ENCODE results near the gene LCN6. TPM values are rescaled to one million over a fixed set of nuclear protein-coding genes. Genes with fewer than 3 reads are reported as not detected.

Gene LCN6
- total and polyA plus RNA-seq, 2 of the 13 experiments (the other 11 are each of a cell fraction or from before 2014, with no cell fraction given) = not detected

DNA sequence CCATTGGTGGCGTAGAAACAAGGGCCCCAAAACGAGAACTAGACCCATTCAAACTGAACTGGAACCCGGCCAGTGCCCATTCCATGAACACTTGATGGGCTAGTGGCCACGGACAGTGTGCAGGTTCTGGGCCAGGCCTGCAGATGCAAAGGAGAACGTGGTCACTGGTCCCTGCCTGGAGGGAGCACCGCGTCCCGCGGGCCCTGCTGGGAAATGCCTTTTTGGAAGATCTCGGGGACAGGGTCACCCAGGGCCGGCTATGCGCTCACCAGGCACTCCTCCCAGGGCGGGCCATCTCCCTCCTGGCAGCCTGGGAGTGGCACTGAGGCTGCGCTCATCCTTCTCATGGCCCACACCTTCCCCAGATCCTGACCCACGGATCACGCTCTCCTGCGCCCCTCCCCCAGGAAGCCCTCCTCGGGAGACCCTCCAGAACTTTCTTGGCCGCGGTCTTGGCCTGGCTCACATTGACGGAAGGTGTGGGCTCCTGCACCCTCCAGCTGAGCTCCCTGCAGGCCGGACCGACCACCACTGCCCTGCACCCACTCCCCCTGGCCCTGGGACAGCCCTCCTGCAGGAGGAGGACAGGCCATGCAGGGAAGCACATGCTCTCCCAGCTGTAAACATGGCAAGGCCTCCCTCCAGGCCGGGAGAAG is 38.7 kb downstream of the LCN6 start (continued):
- TF ChIP-seq, protein P1, sequence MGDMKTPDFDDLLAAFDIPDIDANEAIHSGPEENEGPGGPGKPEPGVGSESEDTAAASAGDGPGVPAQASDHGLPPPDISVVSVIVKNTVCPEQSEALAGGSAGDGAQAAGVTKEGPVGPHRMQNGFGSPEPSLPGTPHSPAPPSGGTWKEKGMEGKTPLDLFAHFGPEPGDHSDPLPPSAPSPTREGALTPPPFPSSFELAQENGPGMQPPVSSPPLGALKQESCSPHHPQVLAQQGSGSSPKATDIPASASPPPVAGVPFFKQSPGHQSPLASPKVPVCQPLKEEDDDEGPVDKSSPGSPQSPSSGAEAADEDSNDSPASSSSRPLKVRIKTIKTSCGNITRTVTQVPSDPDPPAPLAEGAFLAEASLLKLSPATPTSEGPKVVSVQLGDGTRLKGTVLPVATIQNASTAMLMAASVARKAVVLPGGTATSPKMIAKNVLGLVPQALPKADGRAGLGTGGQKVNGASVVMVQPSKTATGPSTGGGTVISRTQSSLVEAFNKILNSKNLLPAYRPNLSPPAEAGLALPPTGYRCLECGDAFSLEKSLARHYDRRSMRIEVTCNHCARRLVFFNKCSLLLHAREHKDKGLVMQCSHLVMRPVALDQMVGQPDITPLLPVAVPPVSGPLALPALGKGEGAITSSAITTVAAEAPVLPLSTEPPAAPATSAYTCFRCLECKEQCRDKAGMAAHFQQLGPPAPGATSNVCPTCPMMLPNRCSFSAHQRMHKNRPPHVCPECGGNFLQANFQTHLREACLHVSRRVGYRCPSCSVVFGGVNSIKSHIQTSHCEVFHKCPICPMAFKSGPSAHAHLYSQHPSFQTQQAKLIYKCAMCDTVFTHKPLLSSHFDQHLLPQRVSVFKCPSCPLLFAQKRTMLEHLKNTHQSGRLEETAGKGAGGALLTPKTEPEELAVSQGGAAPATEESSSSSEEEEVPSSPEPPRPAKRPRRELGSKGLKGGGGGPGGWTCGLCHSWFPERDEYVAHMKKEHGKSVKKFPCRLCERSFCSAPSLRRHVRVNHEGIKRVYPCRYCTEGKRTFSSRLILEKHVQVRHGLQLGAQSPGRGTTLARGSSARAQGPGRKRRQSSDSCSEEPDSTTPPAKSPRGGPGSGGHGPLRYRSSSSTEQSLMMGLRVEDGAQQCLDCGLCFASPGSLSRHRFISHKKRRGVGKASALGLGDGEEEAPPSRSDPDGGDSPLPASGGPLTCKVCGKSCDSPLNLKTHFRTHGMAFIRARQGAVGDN (CRISPR knock-in tag; IDR thresholded peaks at IDR 0.05) = peak; percentile 44; the same call in 1 of the 2 replicates
- 0 out of 2 replicates have a peak, but pooled peaks have one; percentile 39 for TF ChIP-seq ZNF263 (CRISPR knock-in tag; IDR thresholded peaks at IDR 0.05)
- TF ChIP-seq, protein P2, sequence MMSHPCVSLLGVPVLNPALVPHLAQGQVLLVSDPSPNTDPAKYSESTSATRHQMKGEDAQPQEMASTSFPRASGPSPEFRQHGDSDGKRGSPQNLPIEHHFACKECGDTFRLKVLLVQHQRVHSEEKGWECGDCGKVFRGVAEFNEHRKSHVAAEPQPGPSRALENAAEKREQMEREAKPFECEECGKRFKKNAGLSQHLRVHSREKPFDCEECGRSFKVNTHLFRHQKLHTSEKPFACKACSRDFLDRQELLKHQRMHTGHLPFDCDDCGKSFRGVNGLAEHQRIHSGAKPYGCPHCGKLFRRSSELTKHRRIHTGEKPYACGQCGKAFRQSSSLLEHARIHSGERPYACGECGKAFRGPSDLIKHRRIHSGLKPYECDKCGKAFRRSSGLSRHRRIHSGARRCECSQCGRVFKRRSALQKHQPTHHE (CRISPR knock-in tag; IDR thresholded peaks at IDR 0.05; ENCODE audit: borderline replicate concordance) = no peak
- no peak for TF ChIP-seq KLF16 (CRISPR knock-in tag; IDR thresholded peaks at IDR 0.05)
- TF ChIP-seq ZNF17 (CRISPR knock-in tag; IDR thresholded peaks at IDR 0.05) = no peak
- no peak for TF ChIP-seq ZNF556 (CRISPR knock-in tag; IDR thresholded peaks at IDR 0.05; ENCODE audit: borderline replicate concordance)
- TF ChIP-seq ZNF331 (CRISPR knock-in tag; IDR thresholded peaks at IDR 0.05) = no peak
- peak; percentile 39; the same call in 1 of the 2 replicates for TF ChIP-seq ZFX (CRISPR knock-in tag; IDR thresholded peaks at IDR 0.05; ENCODE audit: low read depth)
- no peak for TF ChIP-seq ZNF460 (CRISPR knock-in tag; IDR thresholded peaks at IDR 0.05; ENCODE audit: borderline replicate concordance)
